Bone marrow (tissue), 2 donors: ENCODE results near the gene SKOR1.
A peak's percentile ranks its signal among the peaks of the same experiment; 100 is the strongest.

Experiments used
- DNase-seq, 2 donors: peaks; one replicate each; lab custom pipeline; 2025; lab: John Stamatoyannopoulos, UW

Gene SKOR1

DNA sequence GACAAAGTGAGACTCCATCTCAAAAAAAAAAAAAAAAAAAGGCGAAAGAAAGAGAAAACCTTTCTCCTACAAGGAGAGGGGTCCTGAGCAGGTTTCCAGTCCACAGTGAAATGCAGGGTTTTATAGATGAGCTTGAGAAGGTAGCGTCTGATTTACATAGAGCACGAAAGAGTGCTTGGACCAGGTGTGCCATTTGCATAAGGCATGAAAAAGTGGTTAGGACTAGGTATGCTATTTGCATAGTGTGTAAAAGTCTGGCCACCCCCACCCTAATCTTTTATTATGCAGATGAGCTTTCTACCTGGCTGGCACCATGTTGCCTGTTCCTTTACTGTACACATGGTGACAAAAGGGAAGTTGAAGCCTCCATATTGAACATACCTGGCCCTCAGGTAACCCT lies 28.1 kb downstream of the SKOR1 start:
- no peak for DNase-seq

DNA sequence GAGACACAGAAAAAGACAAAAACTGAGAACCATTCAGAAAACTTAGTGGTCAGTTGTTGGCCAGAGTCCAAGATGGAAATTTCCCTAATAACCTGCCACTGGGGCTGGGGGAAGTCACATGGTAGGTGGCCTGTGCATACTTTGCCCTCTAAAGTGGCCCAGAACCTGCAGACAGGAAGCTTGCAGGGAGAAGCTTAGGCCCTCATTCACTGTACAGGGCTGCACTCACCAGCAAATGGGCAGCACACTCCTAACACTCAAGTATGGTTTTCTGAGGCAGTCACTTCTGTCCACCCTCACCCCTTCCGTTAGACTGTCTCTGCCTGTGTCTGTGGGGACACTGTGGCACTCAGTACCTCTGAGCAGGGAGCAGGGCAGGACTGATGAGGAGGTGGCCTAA lies 29.0 kb downstream of the SKOR1 start:
- no peak for DNase-seq

DNA sequence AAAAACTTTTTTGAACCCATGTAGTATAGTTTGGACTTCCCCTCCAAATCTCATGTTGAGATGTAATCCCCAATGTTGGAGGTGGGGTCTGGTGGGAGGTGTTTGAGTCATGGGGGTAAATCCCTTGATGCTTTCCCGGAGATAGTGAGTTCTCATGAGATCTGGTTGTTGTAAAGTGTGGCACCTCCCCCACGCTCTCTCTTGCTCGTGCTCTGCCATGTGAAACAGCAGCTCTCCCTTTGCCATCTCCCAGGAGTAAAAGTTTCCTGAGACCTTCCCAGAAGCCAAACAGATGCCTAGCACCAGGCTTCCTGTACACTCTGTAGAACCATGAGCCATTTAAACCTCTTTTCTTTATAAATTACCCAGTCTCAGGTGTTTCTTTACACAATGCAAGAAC lies 30.5 kb downstream of the SKOR1 start:
- no peak for DNase-seq

DNA sequence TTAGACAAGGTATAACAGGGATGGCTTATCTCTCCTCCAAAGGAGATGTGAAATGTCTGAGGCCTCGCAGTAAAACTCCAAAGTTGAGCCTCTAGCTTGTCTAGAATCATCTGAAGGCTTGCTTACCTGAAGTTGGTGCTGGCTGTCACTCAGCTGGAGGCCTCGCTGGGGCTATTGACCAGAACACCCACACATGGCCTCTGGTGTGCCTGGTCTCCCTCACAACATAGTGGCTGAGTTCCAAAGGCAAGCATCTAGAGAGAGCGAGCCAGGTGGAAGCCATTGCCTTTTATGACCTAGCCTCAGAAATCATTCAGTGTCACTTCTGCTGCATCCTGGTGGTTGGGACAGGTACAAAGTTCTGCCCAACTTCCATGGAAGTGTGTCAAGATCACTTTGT lies 31.9 kb downstream of the SKOR1 start:
- no peak for DNase-seq

DNA sequence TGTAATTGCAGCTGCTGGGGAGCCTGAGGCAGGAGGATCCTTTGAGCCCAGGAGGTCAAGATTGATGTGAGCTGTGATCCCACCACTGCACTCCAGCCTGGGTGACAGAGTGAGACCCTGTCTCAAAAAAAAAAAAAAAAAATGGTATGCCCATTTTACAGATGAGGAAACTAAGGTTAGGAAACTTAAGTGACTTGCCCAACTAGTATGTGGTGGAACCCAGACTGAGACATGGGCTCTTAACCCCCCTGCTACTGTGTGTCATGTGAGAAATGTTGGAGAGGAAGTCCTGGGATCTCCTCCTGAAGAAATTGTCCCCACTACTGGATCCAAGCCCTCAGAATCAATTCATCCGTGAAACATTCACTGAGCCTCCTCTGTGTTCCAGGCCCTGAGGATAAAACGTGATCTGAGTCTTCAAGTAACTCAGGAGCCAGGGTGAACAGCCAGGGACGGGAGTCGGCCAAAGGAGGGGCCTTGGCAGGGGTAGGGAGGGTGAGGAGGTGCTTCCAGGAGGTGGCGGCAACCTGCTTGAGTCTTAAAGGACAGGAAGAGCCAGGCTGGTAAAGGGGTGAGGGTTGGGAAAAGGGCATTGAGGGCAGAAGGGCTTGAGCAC lies 34.1 kb downstream of the SKOR1 start:
- DNase-seq: no peak

DNA sequence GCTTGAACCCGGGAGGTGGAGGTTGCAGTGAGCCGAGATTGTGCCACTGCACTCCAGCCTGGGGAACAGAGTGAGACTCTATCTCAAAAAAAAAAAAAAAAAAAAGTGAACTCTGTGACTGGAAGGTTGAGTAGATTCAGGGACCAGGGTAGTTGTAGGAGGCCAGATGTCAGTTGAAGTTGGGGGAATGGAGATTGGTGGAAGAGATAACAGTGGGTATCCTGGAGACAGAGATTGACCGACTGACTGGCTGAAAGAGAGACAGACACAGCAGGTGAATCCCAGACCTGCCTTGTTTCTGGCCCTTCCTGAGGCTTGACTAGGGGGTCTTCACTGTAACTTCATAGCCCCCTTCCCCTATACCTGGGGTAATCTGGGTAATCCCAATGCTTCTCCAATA lies 36.7 kb downstream of the SKOR1 start:
- no peak for DNase-seq

DNA sequence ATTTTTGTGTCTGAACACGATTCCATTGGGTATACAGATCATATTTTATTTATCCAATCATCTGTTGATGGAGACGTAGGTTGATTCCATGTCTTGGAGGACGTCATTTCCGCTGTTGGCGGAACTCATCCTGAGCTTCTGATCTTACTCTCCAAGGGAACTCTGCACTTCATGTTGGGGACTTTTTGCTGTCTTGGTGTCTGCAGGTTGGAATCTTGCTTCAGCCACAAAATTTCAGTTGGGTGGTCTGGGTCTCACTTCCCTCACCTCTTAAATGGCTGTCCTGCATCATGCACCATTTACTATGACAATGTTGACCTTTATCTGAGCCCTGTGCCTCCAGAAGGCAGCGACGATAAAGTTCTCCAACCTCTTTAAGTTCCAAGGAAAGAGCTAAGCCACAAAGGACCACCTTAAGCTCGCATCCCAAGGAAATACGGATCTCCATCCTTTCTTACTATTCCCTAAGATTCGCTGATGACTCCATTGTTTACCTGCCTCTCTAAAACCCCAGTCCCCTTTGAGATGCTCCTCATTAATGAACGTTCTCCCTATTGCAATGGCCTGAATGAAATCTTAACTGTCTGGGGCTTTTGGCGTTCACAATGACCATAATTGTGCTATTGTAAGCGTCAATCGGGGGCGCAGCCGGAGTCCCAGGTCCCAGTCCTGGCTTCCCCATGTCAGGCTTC lies 37.6 kb downstream of the SKOR1 start:
- DNase-seq: no peak

DNA sequence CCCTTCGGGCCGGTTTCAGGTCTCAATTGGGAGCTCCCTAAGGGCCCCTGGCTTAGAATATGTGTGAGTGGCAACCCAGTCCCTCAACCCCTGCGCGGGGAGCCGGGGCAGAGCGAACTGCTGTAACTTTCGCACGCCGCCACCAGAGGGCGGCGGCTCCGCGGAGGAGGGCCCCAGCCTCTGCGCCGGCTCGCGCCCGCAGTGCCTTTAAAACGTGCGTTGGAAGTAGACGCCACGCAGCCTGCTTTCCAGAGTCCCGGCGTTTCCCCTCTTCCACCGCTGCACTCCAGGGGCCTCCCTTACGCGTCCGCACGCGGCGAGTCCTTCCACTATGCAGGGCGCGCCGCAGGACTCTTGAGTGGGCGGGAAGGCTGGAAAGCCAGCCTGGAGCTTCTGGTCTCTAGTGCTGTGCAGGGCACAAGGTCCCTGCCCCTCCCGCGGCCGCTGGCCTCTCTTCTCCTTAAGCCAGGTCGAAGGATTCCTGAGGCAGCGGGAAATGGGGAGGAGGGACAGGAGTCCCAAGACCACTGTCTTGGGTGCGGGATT lies 38.2 kb downstream of the SKOR1 start:
- DNase-seq: peak; percentile 37 to 42

DNA sequence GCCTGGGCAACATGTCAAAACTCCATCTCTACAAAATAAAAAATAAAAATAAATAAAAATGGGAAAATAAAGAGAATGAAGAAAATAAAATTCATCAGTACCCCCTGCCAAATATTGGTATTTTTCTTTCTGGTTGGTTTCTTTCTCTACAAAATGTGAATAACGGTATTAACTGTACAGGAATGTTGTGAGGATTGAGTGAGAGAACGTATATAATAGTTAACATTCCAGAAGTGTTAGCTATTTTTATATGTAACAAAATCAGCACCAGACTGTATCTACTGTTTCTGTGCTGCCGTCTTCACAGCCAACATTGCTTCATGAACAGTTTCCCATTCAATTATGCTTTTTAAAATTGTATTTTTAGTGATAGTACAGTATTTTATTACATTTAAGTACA lies 40.0 kb downstream of the SKOR1 start:
- no peak for DNase-seq

DNA sequence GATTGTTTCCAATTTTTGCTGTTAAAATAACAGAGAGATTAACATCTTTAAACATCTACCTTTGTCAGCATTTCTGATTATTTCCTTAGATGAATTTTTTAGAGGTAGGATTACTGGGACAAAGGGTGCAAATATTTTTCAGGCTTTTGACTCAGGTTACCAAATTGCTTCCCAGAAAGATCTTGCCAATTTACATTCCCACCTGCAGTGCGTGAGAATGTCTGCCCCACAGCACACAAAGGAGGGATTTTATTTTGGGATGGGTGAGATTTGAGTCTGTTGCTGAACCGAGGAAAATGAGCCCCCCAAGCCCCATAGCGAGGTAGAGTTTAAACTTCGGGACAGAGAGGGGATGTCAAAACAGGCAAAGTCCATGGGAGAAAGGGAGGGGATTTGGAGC lies 40.5 kb downstream of the SKOR1 start:
- no peak for DNase-seq

DNA sequence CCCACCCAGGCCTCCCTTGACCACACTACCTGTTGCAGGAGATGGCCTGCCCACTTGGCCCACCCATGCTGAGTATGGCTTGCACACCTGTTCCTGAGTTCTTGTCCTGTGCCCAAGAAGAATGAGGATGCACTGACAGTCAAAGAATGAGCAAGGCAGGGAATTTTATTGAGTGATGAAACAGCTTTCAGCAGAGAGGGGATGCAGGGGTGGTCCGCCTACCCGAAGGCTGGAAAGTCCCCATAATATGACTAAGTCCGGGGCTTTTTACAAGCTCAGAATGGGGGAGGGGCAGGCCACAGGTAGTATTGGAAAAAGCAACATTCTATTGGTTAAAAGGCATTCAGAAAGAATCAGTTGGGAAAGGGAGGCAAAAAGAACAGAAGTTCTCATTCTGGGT lies 44.4 kb downstream of the SKOR1 start:
- DNase-seq: no peak

DNA sequence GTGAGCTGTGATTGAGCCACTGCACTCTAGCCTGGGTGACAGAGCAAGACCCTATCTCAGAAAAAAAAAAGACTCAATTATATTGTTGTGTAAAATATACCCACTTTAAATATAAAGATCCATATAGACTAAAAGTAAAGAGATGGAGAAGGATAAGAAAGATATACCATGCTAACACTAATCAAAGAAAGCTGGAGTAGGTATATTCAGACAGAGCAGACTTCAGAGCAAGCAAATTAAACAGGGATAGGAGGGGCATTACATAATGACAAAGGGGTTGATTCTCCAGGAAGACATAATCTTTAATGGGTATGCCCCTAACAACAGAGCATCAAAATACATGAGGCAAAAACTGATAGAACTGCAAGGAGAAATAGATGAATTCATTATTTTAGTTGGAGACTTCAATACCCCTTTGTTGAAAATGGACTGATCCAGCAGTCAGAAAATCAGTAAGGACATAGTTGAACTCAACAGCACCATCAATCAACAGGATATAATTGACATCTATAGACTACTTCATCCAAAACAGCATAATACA lies 45.6 kb downstream of the SKOR1 start:
- no peak for DNase-seq

DNA sequence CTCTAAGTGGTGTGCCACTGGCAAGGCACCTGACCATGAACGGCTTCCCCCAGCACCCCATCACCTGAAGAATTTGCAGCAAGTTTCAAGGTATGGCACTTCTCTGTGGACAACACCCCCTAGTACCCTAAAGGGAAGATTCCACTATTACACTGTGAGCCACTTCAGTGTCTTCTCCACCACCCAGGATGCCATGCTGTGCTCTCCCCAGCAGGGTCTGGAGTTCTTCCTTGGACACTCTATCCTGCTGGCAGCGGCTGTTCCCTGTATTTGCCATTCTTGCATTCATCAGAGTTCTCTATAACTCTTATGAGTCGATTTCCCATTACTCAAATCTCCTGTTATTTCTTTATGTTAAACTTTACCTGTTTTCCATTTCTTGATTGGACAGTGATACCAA lies 48.5 kb downstream of the SKOR1 start:
- no peak for DNase-seq

DNA sequence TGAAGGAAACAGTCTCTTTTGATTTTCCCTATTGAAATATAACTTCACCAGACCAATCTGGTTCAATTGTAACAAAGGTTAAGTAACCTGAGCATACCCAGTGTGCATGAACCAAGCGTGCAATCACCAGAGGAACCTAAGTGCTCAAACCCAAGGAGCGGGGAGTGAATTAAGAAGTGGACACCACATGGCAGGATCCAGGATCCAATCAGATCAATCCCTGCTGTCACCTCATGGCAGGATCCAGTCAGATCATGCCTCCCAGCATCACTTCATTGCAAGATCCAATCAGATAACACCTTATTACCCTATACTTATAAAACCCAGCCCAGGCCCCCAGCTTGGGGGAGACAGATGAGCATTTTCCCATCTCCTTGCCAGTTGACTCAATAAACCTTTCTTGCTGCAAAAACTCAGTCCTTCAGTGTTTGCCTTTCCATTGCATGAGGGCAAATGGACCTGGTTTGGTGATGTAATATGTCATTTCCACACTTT lies 53.5 kb downstream of the SKOR1 start:
- DNase-seq: no peak

DNA sequence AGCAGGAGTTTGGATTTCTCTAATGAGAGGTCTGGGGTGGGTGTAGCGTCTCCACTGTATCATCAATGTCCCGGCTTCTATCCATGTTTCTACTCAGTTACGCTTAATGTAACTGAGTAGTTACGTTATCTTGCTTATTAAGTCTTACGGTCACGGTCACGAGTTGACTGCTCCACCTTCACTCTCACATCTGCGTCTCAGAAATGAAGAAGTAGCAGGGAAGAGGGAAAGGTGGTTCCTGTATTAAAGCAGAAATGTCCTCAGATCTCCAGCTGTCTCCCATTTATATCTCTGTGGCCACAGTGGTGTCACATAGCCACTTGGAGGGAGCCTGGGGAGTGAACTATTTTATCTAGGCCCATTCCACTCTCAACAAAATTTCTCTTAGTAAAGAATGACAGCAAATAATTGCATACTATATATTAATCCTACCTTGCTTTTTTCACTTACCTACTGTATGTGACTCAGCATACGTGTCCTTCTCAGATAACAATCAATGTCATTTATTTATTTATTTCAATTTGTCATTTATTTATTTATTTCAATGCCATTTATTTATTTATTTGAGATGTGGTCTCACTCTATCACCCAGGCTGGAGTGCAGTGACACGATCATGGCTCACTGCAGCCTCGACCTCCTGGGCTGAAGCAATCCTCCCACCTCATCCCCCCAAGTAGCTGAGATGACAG lies 54.3 kb downstream of the SKOR1 start:
- DNase-seq: peak in 1 of 2 donors; percentile 79

DNA sequence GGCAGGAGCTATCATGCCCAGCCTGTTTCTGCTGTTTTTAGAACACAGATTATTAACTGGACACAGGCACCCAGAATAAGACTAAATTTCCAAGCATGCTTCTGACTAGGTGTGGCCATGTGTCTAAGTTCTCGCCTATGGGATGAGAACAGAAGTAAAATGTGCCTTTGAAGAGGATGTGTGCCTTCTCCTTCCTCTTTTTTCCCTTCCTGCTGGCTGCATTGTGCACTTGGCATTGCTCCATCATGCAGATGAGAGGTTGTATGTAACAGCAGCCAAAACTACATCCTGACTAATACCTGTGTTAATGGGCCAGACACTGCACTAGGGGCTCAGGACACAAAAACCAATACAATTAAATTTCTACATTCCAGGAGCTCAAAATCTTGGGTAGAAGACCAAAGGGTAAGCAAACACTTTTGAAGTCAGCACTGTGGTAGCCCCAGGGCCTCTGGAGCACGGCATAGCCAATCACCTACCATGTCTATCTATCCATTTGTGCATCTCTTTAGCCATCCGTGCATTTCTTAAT lies 55.4 kb downstream of the SKOR1 start:
- peak in 1 of 2 donors; percentile 66 for DNase-seq

DNA sequence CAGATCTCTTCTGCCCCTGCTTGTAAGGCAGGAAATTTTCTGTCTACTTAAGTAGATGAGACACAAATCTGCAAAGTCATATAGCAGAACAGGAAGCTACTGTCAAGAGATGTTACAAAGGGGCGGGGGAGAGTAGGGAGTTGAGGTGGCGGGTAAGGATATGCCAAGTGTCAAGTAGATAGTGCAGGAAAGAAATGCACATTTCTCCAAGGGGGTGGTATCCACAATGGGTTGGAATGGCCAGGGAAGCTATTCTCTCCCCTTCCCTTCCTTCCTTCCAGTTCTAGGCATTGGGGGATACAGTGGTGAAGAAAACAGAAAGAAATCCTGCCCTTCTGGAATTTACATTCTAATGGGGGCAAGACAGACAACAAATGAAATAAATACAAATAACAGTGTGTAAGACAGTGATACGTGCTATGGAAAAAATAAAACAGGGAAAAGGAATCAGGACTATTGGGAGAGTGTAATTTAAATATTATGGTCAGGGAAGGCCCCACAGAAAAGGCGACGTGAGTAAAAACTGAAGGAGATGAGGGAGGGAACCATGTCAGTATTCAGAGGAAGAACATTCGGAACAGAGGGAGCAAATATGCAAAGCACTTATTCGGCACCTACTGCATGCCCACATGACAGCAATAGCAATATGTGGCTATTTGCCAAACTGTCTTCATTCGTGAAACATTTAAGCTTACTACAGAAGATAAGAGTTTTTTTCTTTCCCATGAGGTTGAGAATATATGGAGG lies 57.4 kb downstream of the SKOR1 start:
- DNase-seq: peak in 1 of 2 donors; percentile 92

DNA sequence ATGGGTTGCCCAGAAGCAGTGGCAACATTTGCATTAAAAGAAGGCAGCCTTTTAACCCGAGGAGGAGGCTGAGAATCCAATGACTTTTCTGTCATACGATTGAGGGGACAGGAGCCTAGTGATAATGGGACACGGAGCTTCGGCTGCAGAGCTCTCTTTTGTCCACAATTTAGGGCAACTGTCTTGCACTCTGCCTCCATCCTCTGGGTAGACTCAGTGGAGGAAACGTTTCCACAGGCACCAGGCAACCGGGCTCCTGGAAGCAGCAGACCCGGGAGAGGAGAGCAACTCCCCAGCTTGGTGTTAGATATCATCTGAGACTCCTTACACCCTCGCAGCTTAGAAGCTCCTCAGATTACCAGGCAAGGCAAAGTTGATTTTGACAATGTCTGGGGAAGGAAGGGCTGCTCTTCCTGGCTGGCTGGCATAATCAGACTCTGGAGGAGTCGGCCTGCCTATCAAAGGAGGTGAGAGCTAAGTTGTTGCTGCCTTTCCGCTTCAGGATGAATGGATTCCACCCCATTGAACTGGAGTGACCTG lies 58.0 kb downstream of the SKOR1 start:
- no peak for DNase-seq

DNA sequence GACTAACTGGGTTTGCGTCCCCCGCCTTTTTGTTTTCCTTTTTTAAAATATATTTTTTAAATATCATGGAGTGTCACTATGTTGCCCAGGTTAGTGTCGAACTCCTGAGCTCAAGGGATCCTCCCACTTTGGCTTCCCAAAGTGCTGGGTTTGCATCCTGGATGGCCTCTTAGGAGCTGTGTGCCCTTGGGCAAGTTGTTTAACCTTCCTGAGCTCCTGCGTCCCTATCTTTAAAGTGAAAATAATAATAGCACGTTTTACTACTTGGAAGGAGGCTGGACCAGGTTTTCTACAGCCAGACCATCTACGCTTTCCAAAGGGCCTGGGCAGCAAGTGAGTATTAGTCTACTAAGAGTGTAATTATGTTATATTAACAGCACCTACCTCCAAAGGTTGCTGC lies 58.7 kb downstream of the SKOR1 start:
- no peak for DNase-seq
